ENCODE measurements around the gene PLLP. TPM values are rescaled to one million over a fixed set of nuclear protein-coding genes. Genes with fewer than 3 reads are reported as not detected.

Gene PLLP
- total RNA-seq, 2 experiments from 2014 or later: 0.22 TPM; not detected in 1

GRCh38 chr16:57273826-57274225, 10.6 kb downstream of the PLLP start:
- no peaks in the 10 kb centered on the region for H3K9me3 ChIP-seq (ENCODE audit: low read length)
- ChIA-PET CTCF (ENCODE audit: unreplicated experiment) (no interaction called here), POLR2A (no interaction called here)
- no peak overlapping the region for H2AFZ ChIP-seq (ENCODE audit: low read length)
- BruUV-seq (replicated peaks): no TSS peak
- H3K4me3 ChIP-seq (ENCODE audit: low read depth, low read length, poor library complexity, severe bottlenecking): no peak overlapping the region
- no peaks in the 10 kb centered on the region for H4K20me1 ChIP-seq (ENCODE audit: insufficient read depth, low read length)
- no peak for DNase-seq (ENCODE audit: low spot score)
- TF ChIP-seq CTCF (conservative IDR thresholded peaks at IDR 0.05; ENCODE audit: low read length) (no peak), EZH2phosphoT487 (IDR thresholded peaks at IDR 0.05; ENCODE audit: borderline replicate concordance, low read depth, low read length) (no peak)
- H3K79me2 ChIP-seq (ENCODE audit: insufficient read depth, low read depth, low read length): no peaks in the 10 kb centered on the region
- intact Hi-C loops (cut with micrococcal nuclease; ENCODE audit: unreplicated experiment): no loop called here
- H3K4me2 ChIP-seq (ENCODE audit: low read length): no peak overlapping the region
- H3K36me3 ChIP-seq (ENCODE audit: insufficient read depth, low read length): no peaks in the 10 kb centered on the region
- H3K4me1 ChIP-seq (ENCODE audit: insufficient read depth, low read length, poor library complexity, severe bottlenecking): no peaks in the 10 kb centered on the region
- no peaks in the 10 kb centered on the region for H3K9me2 ChIP-seq (ENCODE audit: insufficient read depth, low read length)
- no peak overlapping the region for H3K27ac ChIP-seq (ENCODE audit: low read depth, low read length, poor library complexity, severe bottlenecking)

GRCh38 chr16:57273359-57273758, 11.1 kb downstream of the PLLP start:
- POLR2A ChIA-PET: interaction anchor here (1.2 kb wide), 1 partner anchor 9 kb away, joined by 3 read pairs; no protein-coding TSS in a partner anchor
- no peaks in the 10 kb centered on the region for H3K9me3 ChIP-seq (ENCODE audit: low read length)
- H3K36me3 ChIP-seq (ENCODE audit: insufficient read depth, low read length): no peaks in the 10 kb centered on the region
- intact Hi-C loops (cut with micrococcal nuclease; ENCODE audit: unreplicated experiment): no loop called here
- H3K4me3 ChIP-seq (ENCODE audit: low read depth, low read length, poor library complexity, severe bottlenecking): no peak overlapping the region
- CTCF ChIA-PET (ENCODE audit: unreplicated experiment): no interaction called here
- no peaks in the 10 kb centered on the region for H3K9me2 ChIP-seq (ENCODE audit: insufficient read depth, low read length)
- H2AFZ ChIP-seq (ENCODE audit: low read length): no peak overlapping the region
- no TSS peak for BruUV-seq (replicated peaks)
- H3K27ac ChIP-seq (ENCODE audit: low read depth, low read length, poor library complexity, severe bottlenecking): no peak overlapping the region
- no peaks in the 10 kb centered on the region for H3K4me1 ChIP-seq (ENCODE audit: insufficient read depth, low read length, poor library complexity, severe bottlenecking)
- TF ChIP-seq CTCF (conservative IDR thresholded peaks at IDR 0.05; ENCODE audit: low read length) (no peak), EZH2phosphoT487 (IDR thresholded peaks at IDR 0.05; ENCODE audit: borderline replicate concordance, low read depth, low read length) (no peak)
- H3K4me2 ChIP-seq (ENCODE audit: low read length): no peak overlapping the region
- no peaks in the 10 kb centered on the region for H3K79me2 ChIP-seq (ENCODE audit: insufficient read depth, low read depth, low read length)
- no peaks in the 10 kb centered on the region for H4K20me1 ChIP-seq (ENCODE audit: insufficient read depth, low read length)
- no peak for DNase-seq (ENCODE audit: low spot score)

GRCh38 chr16:57271867-57272495, 12.5 kb downstream of the PLLP start:
- no peak overlapping the region for H3K4me3 ChIP-seq (ENCODE audit: low read depth, low read length, poor library complexity, severe bottlenecking)
- no peak overlapping the region for H3K4me2 ChIP-seq (ENCODE audit: low read length)
- ChIA-PET POLR2A (interaction anchor here (0.6 to 1.2 kb wide), 2 partner anchors 8 to 557 kb away, joined by 3 read pairs; no protein-coding TSS in a partner anchor), CTCF (ENCODE audit: unreplicated experiment) (no interaction called here)
- H4K20me1 ChIP-seq (ENCODE audit: insufficient read depth, low read length): no peaks in the 10 kb centered on the region
- no peak overlapping the region for H3K27ac ChIP-seq (ENCODE audit: low read depth, low read length, poor library complexity, severe bottlenecking)
- H3K9me2 ChIP-seq (ENCODE audit: insufficient read depth, low read length): no peaks in the 10 kb centered on the region
- intact Hi-C loops (cut with micrococcal nuclease; ENCODE audit: unreplicated experiment): no loop called here
- H3K4me1 ChIP-seq (ENCODE audit: insufficient read depth, low read length, poor library complexity, severe bottlenecking): no peaks in the 10 kb centered on the region
- no peaks in the 10 kb centered on the region for H3K9me3 ChIP-seq (ENCODE audit: low read length)
- TF ChIP-seq CTCF (conservative IDR thresholded peaks at IDR 0.05; ENCODE audit: low read length): no peak
- BruUV-seq (replicated peaks): no TSS peak
- DNase-seq (ENCODE audit: low spot score): no peak
- no peak overlapping the region for H2AFZ ChIP-seq (ENCODE audit: low read length)
- no peaks in the 10 kb centered on the region for H3K79me2 ChIP-seq (ENCODE audit: insufficient read depth, low read depth, low read length)
- H3K36me3 ChIP-seq (ENCODE audit: insufficient read depth, low read length): no peaks in the 10 kb centered on the region

All from OCI-LY7 (cell line).